ENCODE data around the gene AXIN2. TPM values are rescaled to one million over a fixed set of nuclear protein-coding genes. Genes with fewer than 3 reads are reported as not detected.
"Not testable (repeated sequence)": the region's sequence is repeated elsewhere in the genome, so short reads cannot be mapped to it uniquely, and the experiment has no call there.

The AXIN2 gene
- polyA plus RNA-seq, 5 donors, result 53.9 to 65.8 (median 55.4) TPM

DNA sequence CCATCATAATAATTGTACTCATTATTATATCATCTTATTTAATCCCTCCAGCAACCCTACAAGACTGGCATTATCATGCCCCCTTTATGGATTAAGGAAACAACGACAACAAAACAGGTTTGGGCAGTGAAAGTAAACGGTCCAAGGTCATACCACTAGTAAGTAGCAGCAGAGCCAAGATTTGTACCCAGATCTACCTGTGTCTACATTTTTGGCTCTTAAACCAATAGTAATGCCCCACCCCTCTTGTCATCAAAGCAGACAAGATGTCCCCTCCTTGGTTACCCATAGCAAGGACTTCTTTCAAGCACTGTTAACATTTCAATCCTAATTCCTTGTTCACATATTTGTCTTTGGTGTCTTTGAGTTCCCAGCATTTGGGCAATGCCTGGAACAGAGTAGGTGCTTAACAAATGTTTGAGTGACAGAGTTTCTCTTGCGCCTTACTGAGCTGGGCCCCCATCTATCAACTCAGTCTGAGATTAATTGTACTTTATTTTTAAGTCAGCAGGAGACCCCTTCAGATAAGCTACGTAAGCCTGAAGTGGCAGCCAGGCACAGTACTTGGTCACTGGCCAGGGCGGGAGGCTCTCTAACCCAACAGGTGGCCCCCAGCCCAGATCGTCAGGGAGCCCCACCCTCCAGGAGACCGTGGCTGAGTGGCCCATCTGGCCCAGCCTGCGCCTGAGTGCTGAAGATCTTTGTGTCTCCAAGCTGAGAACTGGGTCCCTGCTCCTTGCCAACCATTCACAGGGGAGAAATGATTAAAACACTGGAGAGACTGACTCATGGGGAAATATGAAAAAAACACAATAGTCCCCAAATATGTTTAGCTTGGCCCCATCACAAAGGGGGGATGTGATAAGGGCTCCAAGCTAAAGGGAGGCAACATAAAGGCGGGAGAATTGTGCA, 75.8 kb downstream of the AXIN2 start:
- DNase-seq, result no peak

DNA sequence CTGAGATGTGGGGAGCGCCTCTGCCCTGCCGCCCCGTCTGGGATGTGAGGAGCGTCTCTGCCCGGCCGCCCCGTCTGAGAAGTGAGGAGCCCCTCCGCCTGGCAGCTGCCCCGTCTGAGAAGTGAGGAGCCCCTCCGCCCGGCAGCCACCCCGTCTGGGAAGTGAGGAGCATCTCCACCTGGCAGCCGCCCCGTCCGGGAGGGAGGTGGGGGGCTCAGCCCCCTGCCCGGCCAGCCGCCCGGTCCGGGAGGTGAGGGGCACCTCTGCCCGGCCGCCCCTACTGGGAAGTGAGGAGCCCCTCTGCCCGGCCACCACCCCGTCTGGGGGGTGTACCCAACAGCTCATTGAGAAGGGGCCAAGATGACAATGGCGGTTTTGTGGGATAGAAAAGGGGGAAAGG, 77.0 kb downstream of the AXIN2 start:
- DNase-seq, result not testable (repeated sequence)

GRCh38 chr17:65483438-65483837, 78.0 kb downstream of the AXIN2 start:
- DNase-seq, result no peak

- no peak for DNase-seq
Observed at GRCh38 chr17:65482201-65482600, 79.2 kb downstream of the AXIN2 start.

DNA sequence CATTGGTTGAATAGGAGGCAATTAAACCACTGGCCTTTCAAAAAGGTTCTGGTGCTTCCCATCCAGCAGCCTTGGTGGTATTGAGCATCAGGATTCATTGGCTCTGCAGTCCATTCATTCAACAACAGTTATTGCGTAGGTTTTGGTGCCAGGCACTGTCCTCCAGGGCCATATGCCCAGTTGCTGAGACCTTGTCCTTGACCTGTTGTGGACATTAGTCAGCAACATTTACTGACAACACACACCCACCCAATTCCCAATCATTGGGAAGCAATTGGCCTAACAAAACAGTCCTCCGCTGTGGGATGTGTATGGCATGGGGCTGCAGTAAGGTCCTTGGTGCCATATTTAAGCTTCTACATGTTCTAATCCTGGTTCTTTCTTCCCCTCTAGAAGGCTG, 82.2 kb downstream of the AXIN2 start:
- no peak for DNase-seq

All from right lung (tissue), 5 donors.